Measurements from ENCODE around the gene KNDC1.

The KNDC1 gene

GRCh38 chr10:133198621-133199487 lies 38.8 kb downstream of the KNDC1 start:
- no peak for DNase-seq (ENCODE audit: low spot score)
- TF ChIP-seq CTCF (IDR thresholded peaks at IDR 0.05; ENCODE audit: extremely low read depth, insufficient read depth, missing control alignments), result no peak
- in situ Hi-C loops (cut with MboI; ENCODE audit: low pct_unique_long_range_greater_than_20kb, low sequenced_read_pairs, unreplicated experiment), result no loop called here

GRCh38 chr10:133199488-133199885 lies 39.5 kb downstream of the KNDC1 start:
- no peak for TF ChIP-seq CTCF (IDR thresholded peaks at IDR 0.05; ENCODE audit: extremely low read depth, insufficient read depth, missing control alignments)
- no peak for DNase-seq (ENCODE audit: low spot score)
- in situ Hi-C loops (cut with MboI; ENCODE audit: low pct_unique_long_range_greater_than_20kb, low sequenced_read_pairs, unreplicated experiment), result no loop called here

GRCh38 chr10:133199992-133200611 lies 40.1 kb downstream of the KNDC1 start:
- no peak for DNase-seq (ENCODE audit: low spot score)
- no peak for TF ChIP-seq CTCF (IDR thresholded peaks at IDR 0.05; ENCODE audit: extremely low read depth, insufficient read depth, missing control alignments)
- in situ Hi-C loops (cut with MboI; ENCODE audit: low pct_unique_long_range_greater_than_20kb, low sequenced_read_pairs, unreplicated experiment), result no loop called here

GRCh38 chr10:133200621-133201031 lies 40.6 kb downstream of the KNDC1 start:
- no peak for DNase-seq (ENCODE audit: low spot score)
- TF ChIP-seq CTCF (IDR thresholded peaks at IDR 0.05; ENCODE audit: extremely low read depth, insufficient read depth, missing control alignments), result no peak
- in situ Hi-C loops (cut with MboI; ENCODE audit: low pct_unique_long_range_greater_than_20kb, low sequenced_read_pairs, unreplicated experiment), result no loop called here

GRCh38 chr10:133201151-133201947 lies 41.3 kb downstream of the KNDC1 start:
- in situ Hi-C loops (cut with MboI; ENCODE audit: low pct_unique_long_range_greater_than_20kb, low sequenced_read_pairs, unreplicated experiment), result no loop called here
- TF ChIP-seq CTCF (IDR thresholded peaks at IDR 0.05; ENCODE audit: extremely low read depth, insufficient read depth, missing control alignments), result no peak
- DNase-seq (ENCODE audit: low spot score), result no peak

GRCh38 chr10:133201948-133202725 lies 42.1 kb downstream of the KNDC1 start:
- DNase-seq (ENCODE audit: low spot score), result no peak
- no peak for TF ChIP-seq CTCF (IDR thresholded peaks at IDR 0.05; ENCODE audit: extremely low read depth, insufficient read depth, missing control alignments)
- in situ Hi-C loops (cut with MboI; ENCODE audit: low pct_unique_long_range_greater_than_20kb, low sequenced_read_pairs, unreplicated experiment), result no loop called here
